ENCODE data around the gene GPR132. TPM values are rescaled to one million over a fixed set of nuclear protein-coding genes. Genes with fewer than 3 reads are reported as not detected.
A peak's percentile ranks its signal among the peaks of the same experiment; 100 is the strongest.

Gene GPR132
- total and polyA plus RNA-seq, 2 of the 13 experiments (the other 11 are each of a cell fraction or from before 2014, with no cell fraction given): not detected

DNA sequence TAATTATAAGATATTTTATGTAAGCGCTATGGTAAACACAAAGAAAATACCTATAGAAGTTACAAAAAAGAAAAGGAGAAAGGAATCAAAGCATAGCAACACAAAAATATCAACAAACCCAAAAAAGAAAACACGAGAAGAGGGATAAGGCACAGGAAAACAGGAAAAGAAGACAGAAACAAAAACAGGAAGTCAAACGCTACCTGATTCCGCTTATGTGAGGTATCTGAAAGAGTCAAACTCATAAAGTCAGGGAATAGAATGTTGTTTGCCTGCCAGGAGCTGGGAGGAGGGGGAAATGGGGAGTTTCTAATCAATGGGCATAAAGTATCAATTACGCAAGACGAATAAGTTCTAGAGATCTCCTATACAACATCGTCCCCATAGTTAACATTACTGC lies 39.9 kb upstream of the GPR132 start:
- H3K9me3 ChIP-seq (ENCODE audit: low read length): no peaks in the 10 kb centered on the region
- peaks cover 8 to 32% of the 10 kb centered on the region in 2 experiments; a peak in 4 of 5 replicates for H3K27me3 ChIP-seq (ENCODE audit: control insufficient read depth in 1 of 2, insufficient read depth in 2 of 2, low read length in 2 of 2)
- intact Hi-C loops (cut with micrococcal nuclease; ENCODE audit: unreplicated experiment): no loop called here
- H3K79me2 ChIP-seq (ENCODE audit: insufficient read depth, low read length): no peaks in the 10 kb centered on the region
- no peaks in the 10 kb centered on the region for H4K20me1 ChIP-seq (ENCODE audit: insufficient read depth, low read length)
- TF ChIP-seq, protein P1, sequence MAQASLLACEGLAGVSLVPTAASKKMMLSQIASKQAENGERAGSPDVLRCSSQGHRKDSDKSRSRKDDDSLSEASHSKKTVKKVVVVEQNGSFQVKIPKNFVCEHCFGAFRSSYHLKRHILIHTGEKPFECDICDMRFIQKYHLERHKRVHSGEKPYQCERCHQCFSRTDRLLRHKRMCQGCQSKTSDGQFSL (CRISPR knock-in tag; IDR thresholded peaks at IDR 0.05): no peak
- TF ChIP-seq CEBPB (IDR thresholded peaks at IDR 0.05; ENCODE audit: borderline replicate concordance, low read depth, low read length): 0 out of 2 replicates have a peak, but pooled peaks have one; percentile 13
- TF ChIP-seq KDM4B (CRISPR knock-in tag; IDR thresholded peaks at IDR 0.05): no peak
- FAIRE-seq (no peak), ATAC-seq (no peak), DNase-seq (ENCODE audit: low spot score) (no peak)
- no peak overlapping the region for H3K27ac ChIP-seq (ENCODE audit: extremely low read length, insufficient read depth, low read length)
- no peak overlapping the region for H3K9ac ChIP-seq (ENCODE audit: insufficient read depth, low read depth, low read length)
- no peak overlapping the region for H3K4me3 ChIP-seq (replicated peaks in 1 of 3; ENCODE audit: insufficient read depth in 1 of 3, low read depth in 2 of 3, low read length in 3 of 3)
- no peaks in the 10 kb centered on the region for H3K36me3 ChIP-seq (replicated peaks in 1 of 2; ENCODE audit: control insufficient read depth in 1 of 2, insufficient read depth in 2 of 2, low read length in 2 of 2)
- WGBS (ENCODE audit: low lambda C conversion rate): 39% methylated on average over 7 of the region's 7 CpGs
- no peaks in the 10 kb centered on the region for H3K4me1 ChIP-seq (ENCODE audit: insufficient read depth, low read length)
- ChIA-PET POLR2A (no interaction called here), CTCF (ENCODE audit: low intra/inter-chr PET ratio, low total read pairs) (no interaction called here)
- no TSS peak for BruUV-seq (replicated peaks)
- H2AFZ ChIP-seq (ENCODE audit: low read length): peak overlapping the region; percentile 1
- H3K4me2 ChIP-seq (ENCODE audit: low read depth, low read length): no peak overlapping the region
- in situ Hi-C loops (cut with HindIII; ENCODE audit: extremely low pct_ligation_motif_present, low pct_unique_long_range_greater_than_20kb): no loop called here

GRCh38 chr14:105102893-105103292 lies 37.7 kb upstream of the GPR132 start:
- Histone ChIP-seq H3K27ac (ENCODE audit: extremely low read length, insufficient read depth, low read length) (no peak overlapping the region), H3K27me3 (ENCODE audit: control insufficient read depth in 1 of 2, insufficient read depth in 2 of 2, low read length in 2 of 2) (peaks cover 8 to 33% of the 10 kb centered on the region in 2 experiments; a peak in 4 of 5 replicates), H3K79me2 (ENCODE audit: insufficient read depth, low read length) (no peaks in the 10 kb centered on the region), H3K4me1 (ENCODE audit: insufficient read depth, low read length) (no peaks in the 10 kb centered on the region), H3K4me3 (replicated peaks in 1 of 3; ENCODE audit: insufficient read depth in 1 of 3, low read depth in 2 of 3, low read length in 3 of 3) (no peak overlapping the region), H3K9me3 (ENCODE audit: low read length) (peaks cover 3% of the 10 kb centered on the region; the same call in 1 of the 2 replicates), H3K36me3 (replicated peaks in 1 of 2; ENCODE audit: control insufficient read depth in 1 of 2, insufficient read depth in 2 of 2, low read length in 2 of 2) (no peaks in the 10 kb centered on the region), H2AFZ (ENCODE audit: low read length) (no peak overlapping the region), H3K4me2 (ENCODE audit: low read depth, low read length) (no peak overlapping the region), H4K20me1 (ENCODE audit: insufficient read depth, low read length) (no peaks in the 10 kb centered on the region), H3K9ac (ENCODE audit: insufficient read depth, low read depth, low read length) (no peak overlapping the region)
- TF ChIP-seq ZNF382 (CRISPR knock-in tag; IDR thresholded peaks at IDR 0.05; ENCODE audit: borderline replicate concordance) (no peak), ZNF329 (CRISPR knock-in tag; IDR thresholded peaks at IDR 0.05; ENCODE audit: low read depth) (no peak), PCBP2 (optimal IDR thresholded peaks at IDR 0.05; ENCODE audit: low read depth, low read length, poor library complexity, severe bottlenecking) (no peak), ZSCAN25 (CRISPR knock-in tag; IDR thresholded peaks at IDR 0.05) (no peak)
- BruUV-seq (replicated peaks): no TSS peak
- intact Hi-C loops (cut with micrococcal nuclease; ENCODE audit: unreplicated experiment) (no loop called here), in situ Hi-C loops (cut with HindIII; ENCODE audit: extremely low pct_ligation_motif_present, low pct_unique_long_range_greater_than_20kb) (no loop called here)
- ChIA-PET POLR2A (no interaction called here), CTCF (ENCODE audit: low intra/inter-chr PET ratio, low total read pairs) (no interaction called here)
- no peak for FAIRE-seq
- no peak for DNase-seq (ENCODE audit: low spot score)
- ATAC-seq: no peak
- 27% methylated on average over 3 of the region's 3 CpGs for whole genome bisulfite sequencing (ENCODE audit: low lambda C conversion rate)

Measured in HepG2 (cell line).